ENCODE measurements around the gene TMCC1.

The TMCC1 gene

GRCh38 chr3:129673897-129674797, 219.4 kb downstream of the TMCC1 start:
- no peak for DNase-seq

- DNase-seq = no peak
These were observed 220.5 kb downstream of the TMCC1 start for GRCh38 chr3:129673012-129673411.

GRCh38 chr3:129672412-129672811, 221.1 kb downstream of the TMCC1 start:
- no peak for DNase-seq

GRCh38 chr3:129665024-129665768, 228.3 kb downstream of the TMCC1 start:
- DNase-seq = no peak

- DNase-seq = no peak
These were observed 229.4 kb downstream of the TMCC1 start for GRCh38 chr3:129663930-129664646.

- no peak for DNase-seq
These were observed 230.5 kb downstream of the TMCC1 start for GRCh38 chr3:129663045-129663446.

GRCh38 chr3:129662191-129662608, 231.3 kb downstream of the TMCC1 start:
- DNase-seq = no peak

- no peak for DNase-seq
These were observed 231.7 kb downstream of the TMCC1 start for GRCh38 chr3:129661766-129662165.

GRCh38 chr3:129658110-129658843, 235.2 kb downstream of the TMCC1 start:
- no peak for DNase-seq

GRCh38 chr3:129657261-129658046, 236.1 kb downstream of the TMCC1 start:
- no peak for DNase-seq

- no peak for DNase-seq
These were observed 236.8 kb downstream of the TMCC1 start for GRCh38 chr3:129656659-129657247.

- no peak for DNase-seq
These were observed 238.2 kb downstream of the TMCC1 start for GRCh38 chr3:129655291-129655700.

- DNase-seq = no peak
These were observed 239.4 kb downstream of the TMCC1 start for GRCh38 chr3:129654131-129654530.

- no peak for DNase-seq
These were observed 240.5 kb downstream of the TMCC1 start for GRCh38 chr3:129653019-129653418.

GRCh38 chr3:129651435-129652202, 241.9 kb downstream of the TMCC1 start:
- no peak for DNase-seq

- DNase-seq = peak; percentile 17
These were observed 243.1 kb downstream of the TMCC1 start for GRCh38 chr3:129650256-129650872.

GRCh38 chr3:129648391-129648790, 245.1 kb downstream of the TMCC1 start:
- DNase-seq = no peak

GRCh38 chr3:129645286-129645685, 248.2 kb downstream of the TMCC1 start:
- DNase-seq = no peak

- no peak for DNase-seq
These were observed 248.7 kb downstream of the TMCC1 start for GRCh38 chr3:129644836-129645235.
